HepG2 (cell line): ENCODE measurements around the gene UQCC2. TPM values are rescaled to one million over a fixed set of nuclear protein-coding genes. Genes with fewer than 3 reads are reported as not detected.

ENCODE experiments used
- ATF1 ChIP-seq: IDR thresholded peaks from 2 replicates; pipeline ENCODE4 v1.6.1; 2016; ENCODE audit warnings: mild to moderate bottlenecking, control low read depth
- ATM ChIP-seq: fragments of 450-650 bp; IDR thresholded peaks from 2 replicates; pipeline ENCODE4 v1.7.1; 2017; ENCODE audit warnings: mild to moderate bottlenecking, borderline replicate concordance
- DMTF1 ChIP-seq: sonication (generic); formaldehyde crosslinking; IDR thresholded peaks from 2 replicates; pipeline ENCODE4 v1.4.0; 2020; ENCODE audit warnings: mild to moderate bottlenecking, missing genetic modification reagents
- HMG20A ChIP-seq: IDR thresholded peaks from 2 replicates; pipeline ENCODE4 v1.6.1; 2016; ENCODE audit warnings: borderline replicate concordance
- HOXA3 ChIP-seq: sonication (generic); formaldehyde crosslinking; IDR thresholded peaks from 2 replicates; pipeline ENCODE4 v1.5.0; 2020; ENCODE audit warnings: missing genetic modification reagents
- ISX ChIP-seq: sonication (generic); formaldehyde crosslinking; conservative IDR thresholded peaks from 2 replicates; pipeline ENCODE4 v1.5.0; 2020; ENCODE audit warnings: missing genetic modification reagents
- KDM3A ChIP-seq: IDR thresholded peaks from 2 replicates; pipeline ENCODE4 v1.6.1; 2018; ENCODE audit warnings: low read depth, missing compliant biosample characterization
- KDM5A ChIP-seq: fragments of 200-600 bp; sonication (generic); IDR thresholded peaks from 2 replicates; pipeline ENCODE4 v1.7.0; 2018; ENCODE audit warnings: antibody characterized with exemption, mild to moderate bottlenecking, low read length, borderline replicate concordance
- MEIS2 ChIP-seq: sonication (generic); formaldehyde crosslinking; IDR thresholded peaks from 2 replicates; pipeline ENCODE4 v1.9.0; 2021; ENCODE audit warnings: mild to moderate bottlenecking, missing genetic modification reagents
- NFYB ChIP-seq: sonication (generic); formaldehyde crosslinking; IDR thresholded peaks from 2 replicates; pipeline ENCODE4 v1.4.0; 2020; ENCODE audit warnings: missing genetic modification reagents
- SIN3B ChIP-seq: fragments of 150-350 bp; IDR thresholded peaks from 2 replicates; pipeline ENCODE4 v1.6.1; 2014; ENCODE audit warnings: low read length
- TEAD2 ChIP-seq: sonication (generic); formaldehyde crosslinking; IDR thresholded peaks from 2 replicates; pipeline ENCODE4 v1.9.0; 2021; ENCODE audit warnings: missing genetic modification reagents
- TRIM24 ChIP-seq: sonication (generic); formaldehyde crosslinking; IDR thresholded peaks from 2 replicates; pipeline ENCODE4 v1.8.0; 2022; ENCODE audit warnings: mild to moderate bottlenecking, missing genetic modification reagents
- XRCC5 ChIP-seq: fragments of 200-400 bp; formaldehyde crosslinking; optimal IDR thresholded peaks from 2 replicates; pipeline ENCODE3; 2017; ENCODE audit warnings: mild to moderate bottlenecking, low read length
- ZMYM3 ChIP-seq: sonication (generic); formaldehyde crosslinking; IDR thresholded peaks from 2 replicates; pipeline ENCODE4 v1.5.1; 2020; ENCODE audit warnings: mild to moderate bottlenecking, missing genetic modification reagents
- ZMYM4 ChIP-seq: sonication (generic); formaldehyde crosslinking; IDR thresholded peaks from 2 replicates; pipeline ENCODE4 v1.8.1; 2023; ENCODE audit warnings: mild to moderate bottlenecking, missing genetic modification reagents
- ZNF530 ChIP-seq: sonication (generic); formaldehyde crosslinking; IDR thresholded peaks from 2 replicates; pipeline ENCODE4 v1.5.0; 2020; ENCODE audit warnings: low read depth, mild to moderate bottlenecking, missing genetic modification reagents
- ZNF678 ChIP-seq: sonication (generic); formaldehyde crosslinking; IDR thresholded peaks from 2 replicates; pipeline ENCODE4 v1.4.0; 2020; ENCODE audit warnings: mild to moderate bottlenecking, missing genetic modification reagents
- ZNF703 ChIP-seq: sonication (generic); formaldehyde crosslinking; IDR thresholded peaks from 2 replicates; pipeline ENCODE4 v1.5.1; 2020; ENCODE audit warnings: missing genetic modification reagents, mild to moderate bottlenecking, moderate library complexity, borderline replicate concordance
- ZNF772 ChIP-seq: sonication (generic); formaldehyde crosslinking; IDR thresholded peaks from 2 replicates; pipeline ENCODE4 v1.5.0; 2020; ENCODE audit warnings: mild to moderate bottlenecking, missing genetic modification reagents
- ZSCAN22 ChIP-seq: sonication (generic); formaldehyde crosslinking; IDR thresholded peaks from 2 replicates; pipeline ENCODE4 v1.4.0; 2020; ENCODE audit warnings: mild to moderate bottlenecking, missing genetic modification reagents
- polyA plus RNA-seq, 8 experiments: library from polyadenylated mRNA; depleted of rRNA in 3 of 8; stranded (reverse) in 7 of 8; unstranded in 1 of 8; fragments of >200 nt; fragmentation: Illumina TruSeq in 4 of 8; extraction: Trizol in 4 of 8; gene quantifications; 2 replicates each; pipeline versions ENCODE4 v1.2.1 to v1.2.3, GENCODE V29; 2011 to 2016; ENCODE audit warnings: low read depth in 4 of 8, missing spikeins in 1 of 8, mixed read lengths in 1 of 8; ENCODE audit not compliant: insufficient read depth in 1 of 8
- total RNA-seq, 5 experiments: library from RNA; depleted of rRNA; stranded (reverse); fragments of >200 nt; fragmentation: Illumina TruSeq; extraction: Trizol; gene quantifications; 2 replicates each; pipeline ENCODE4 v1.2.3, GENCODE V29; 2016; ENCODE audit warnings: low read depth in 1 of 5
- TF ChIP-seq, protein P1 (sequence below): sonication (generic); formaldehyde crosslinking; IDR thresholded peaks from 2 replicates; pipeline ENCODE4 v1.8.1; 2022; ENCODE audit warnings: mild to moderate bottlenecking, missing genetic modification reagents
- TF ChIP-seq, protein P2 (sequence below): sonication (generic); formaldehyde crosslinking; IDR thresholded peaks from 2 replicates; pipeline ENCODE4 v1.8.1; 2022; ENCODE audit warnings: low read depth, mild to moderate bottlenecking, missing genetic modification reagents
- TF ChIP-seq, protein P3 (sequence below): sonication (generic); formaldehyde crosslinking; IDR thresholded peaks from 2 replicates; pipeline ENCODE4 v1.4.0; 2020; ENCODE audit warnings: mild to moderate bottlenecking, missing genetic modification reagents

Gene UQCC2
- total and polyA plus RNA-seq, 2 of the 13 experiments (the other 11 are each of a cell fraction or from before 2014, with no cell fraction given): 82.4 to 238 TPM

DNA sequence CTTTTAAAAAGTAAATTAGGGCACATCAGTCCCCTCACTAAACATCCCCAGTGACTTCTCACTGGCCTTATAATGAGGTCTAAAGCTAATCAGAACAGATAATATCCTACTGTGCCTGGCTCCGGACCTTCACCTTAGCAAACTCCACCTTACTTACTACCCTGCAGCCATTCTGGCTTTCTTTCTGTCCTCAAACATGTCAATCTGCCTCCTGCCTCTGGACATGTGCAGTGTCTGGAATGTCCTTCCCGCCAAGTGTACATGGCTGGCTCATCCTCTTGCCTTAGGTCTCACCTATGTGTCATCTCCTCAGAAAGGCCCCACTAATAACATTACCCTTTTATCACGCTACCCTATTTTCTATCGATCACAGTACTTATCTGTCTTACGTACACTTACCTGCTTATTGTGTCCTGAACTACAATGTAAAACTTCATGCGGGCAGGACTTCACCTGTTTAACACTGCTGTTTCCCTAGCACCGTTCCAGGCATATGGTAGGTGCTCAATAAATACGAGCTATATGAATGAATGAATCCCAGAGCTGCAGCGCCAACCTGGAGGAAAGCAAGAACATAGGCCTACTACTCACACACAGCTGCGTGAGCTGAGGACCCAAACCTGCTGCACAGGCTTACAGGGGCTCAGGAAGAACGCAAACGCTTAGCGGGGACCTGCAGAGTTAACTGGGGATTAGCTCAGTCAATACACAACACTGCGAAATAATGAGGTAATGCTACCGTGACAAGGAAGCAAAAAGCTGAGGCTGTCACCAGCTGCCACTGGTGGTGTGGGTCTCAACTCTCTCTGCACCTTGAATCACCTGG lies 991 bp downstream of the UQCC2 start (continued):
- TF ChIP-seq ZNF772 (CRISPR knock-in tag) (no peak), ZNF678 (CRISPR knock-in tag) (no peak), KDM5A (no peak), TRIM24 (no peak), TEAD2 (no peak), XRCC5 (no peak), DMTF1 (CRISPR knock-in tag) (no peak), ISX (CRISPR knock-in tag) (no peak), HMG20A (CRISPR knock-in tag) (no peak), HOXA3 (CRISPR knock-in tag) (no peak), KDM3A (no peak), ZSCAN22 (no peak), NFYB (no peak), ZNF530 (CRISPR knock-in tag) (no peak), ZNF703 (CRISPR knock-in tag) (no peak), ZMYM3 (0 out of 2 replicates have a peak, but pooled peaks have one; percentile 7), SIN3B (no peak), ATM (no peak), ZMYM4 (CRISPR knock-in tag) (no peak), MEIS2 (CRISPR knock-in tag) (no peak), ATF1 (CRISPR knock-in tag) (no peak)
- TF ChIP-seq, protein P1, sequence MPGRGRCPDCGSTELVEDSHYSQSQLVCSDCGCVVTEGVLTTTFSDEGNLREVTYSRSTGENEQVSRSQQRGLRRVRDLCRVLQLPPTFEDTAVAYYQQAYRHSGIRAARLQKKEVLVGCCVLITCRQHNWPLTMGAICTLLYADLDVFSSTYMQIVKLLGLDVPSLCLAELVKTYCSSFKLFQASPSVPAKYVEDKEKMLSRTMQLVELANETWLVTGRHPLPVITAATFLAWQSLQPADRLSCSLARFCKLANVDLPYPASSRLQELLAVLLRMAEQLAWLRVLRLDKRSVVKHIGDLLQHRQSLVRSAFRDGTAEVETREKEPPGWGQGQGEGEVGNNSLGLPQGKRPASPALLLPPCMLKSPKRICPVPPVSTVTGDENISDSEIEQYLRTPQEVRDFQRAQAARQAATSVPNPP: no peak
- TF ChIP-seq, protein P2, sequence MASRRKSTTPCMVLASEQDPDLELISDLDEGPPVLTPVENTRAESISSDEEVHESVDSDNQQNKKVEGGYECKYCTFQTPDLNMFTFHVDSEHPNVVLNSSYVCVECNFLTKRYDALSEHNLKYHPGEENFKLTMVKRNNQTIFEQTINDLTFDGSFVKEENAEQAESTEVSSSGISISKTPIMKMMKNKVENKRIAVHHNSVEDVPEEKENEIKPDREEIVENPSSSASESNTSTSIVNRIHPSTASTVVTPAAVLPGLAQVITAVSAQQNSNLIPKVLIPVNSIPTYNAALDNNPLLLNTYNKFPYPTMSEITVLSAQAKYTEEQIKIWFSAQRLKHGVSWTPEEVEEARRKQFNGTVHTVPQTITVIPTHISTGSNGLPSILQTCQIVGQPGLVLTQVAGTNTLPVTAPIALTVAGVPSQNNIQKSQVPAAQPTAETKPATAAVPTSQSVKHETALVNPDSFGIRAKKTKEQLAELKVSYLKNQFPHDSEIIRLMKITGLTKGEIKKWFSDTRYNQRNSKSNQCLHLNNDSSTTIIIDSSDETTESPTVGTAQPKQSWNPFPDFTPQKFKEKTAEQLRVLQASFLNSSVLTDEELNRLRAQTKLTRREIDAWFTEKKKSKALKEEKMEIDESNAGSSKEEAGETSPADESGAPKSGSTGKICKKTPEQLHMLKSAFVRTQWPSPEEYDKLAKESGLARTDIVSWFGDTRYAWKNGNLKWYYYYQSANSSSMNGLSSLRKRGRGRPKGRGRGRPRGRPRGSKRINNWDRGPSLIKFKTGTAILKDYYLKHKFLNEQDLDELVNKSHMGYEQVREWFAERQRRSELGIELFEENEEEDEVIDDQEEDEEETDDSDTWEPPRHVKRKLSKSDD (CRISPR knock-in tag): peak; percentile 52; the same call in 1 of the 2 replicates
- TF ChIP-seq, protein P3, sequence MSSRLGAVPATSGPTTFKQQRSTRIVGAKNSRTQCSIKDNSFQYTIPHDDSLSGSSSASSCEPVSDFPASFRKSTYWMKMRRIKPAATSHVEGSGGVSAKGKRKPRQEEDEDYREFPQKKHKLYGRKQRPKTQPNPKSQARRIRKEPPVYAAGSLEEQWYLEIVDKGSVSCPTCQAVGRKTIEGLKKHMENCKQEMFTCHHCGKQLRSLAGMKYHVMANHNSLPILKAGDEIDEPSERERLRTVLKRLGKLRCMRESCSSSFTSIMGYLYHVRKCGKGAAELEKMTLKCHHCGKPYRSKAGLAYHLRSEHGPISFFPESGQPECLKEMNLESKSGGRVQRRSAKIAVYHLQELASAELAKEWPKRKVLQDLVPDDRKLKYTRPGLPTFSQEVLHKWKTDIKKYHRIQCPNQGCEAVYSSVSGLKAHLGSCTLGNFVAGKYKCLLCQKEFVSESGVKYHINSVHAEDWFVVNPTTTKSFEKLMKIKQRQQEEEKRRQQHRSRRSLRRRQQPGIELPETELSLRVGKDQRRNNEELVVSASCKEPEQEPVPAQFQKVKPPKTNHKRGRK: no peak
